ENCODE results near the gene HOXD11.

HOXD11 gene

DNA sequence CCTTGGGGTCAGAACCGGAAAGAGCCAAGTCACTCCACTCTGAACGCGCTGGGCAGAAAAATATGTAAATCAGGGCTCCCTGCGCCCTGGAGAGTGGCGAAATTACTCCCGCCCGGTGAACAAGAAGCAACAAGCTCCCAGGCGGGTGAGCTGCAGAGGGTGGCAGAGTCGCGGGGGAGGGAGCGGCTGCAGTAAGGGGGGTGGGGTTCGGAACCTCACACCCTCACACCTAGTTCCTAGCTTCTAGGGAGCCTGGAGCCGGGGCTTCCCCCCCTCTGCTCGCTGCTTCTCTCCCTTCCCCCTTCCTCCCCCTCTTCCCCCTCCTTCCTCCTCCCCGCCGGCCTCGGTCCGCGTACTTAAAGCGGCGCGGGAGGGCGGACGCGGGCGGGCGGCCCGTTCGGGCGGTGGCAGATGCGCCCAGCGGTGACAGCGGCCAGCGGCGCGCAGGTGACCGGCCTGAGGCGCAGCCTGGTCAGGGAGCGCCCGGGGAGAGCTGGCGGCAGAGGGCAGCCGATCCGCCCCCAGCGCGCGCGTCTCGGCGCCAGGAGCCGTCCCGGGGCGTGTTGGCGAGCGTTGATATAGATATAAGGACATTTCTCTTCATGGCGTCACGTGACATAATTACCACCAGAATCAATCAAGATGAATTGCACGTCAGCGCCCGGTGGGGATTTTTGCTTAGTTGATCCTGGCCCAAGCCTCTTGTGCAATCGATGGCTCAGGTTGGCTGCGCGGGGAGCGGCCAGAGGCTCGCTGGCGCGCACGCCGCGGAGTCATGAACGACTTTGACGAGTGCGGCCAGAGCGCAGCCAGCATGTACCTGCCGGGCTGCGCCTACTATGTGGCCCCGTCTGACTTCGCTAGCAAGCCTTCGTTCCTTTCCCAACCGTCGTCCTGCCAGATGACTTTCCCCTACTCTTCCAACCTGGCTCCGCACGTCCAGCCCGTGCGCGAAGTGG, at the start of gene HOXD11:
HOXD11 (plus strand) TSS at position 700 of the 959 bp plus-strand sequence; CDS start at position 776, 76 bp downstream.
- no peak for DNase-seq

DNA sequence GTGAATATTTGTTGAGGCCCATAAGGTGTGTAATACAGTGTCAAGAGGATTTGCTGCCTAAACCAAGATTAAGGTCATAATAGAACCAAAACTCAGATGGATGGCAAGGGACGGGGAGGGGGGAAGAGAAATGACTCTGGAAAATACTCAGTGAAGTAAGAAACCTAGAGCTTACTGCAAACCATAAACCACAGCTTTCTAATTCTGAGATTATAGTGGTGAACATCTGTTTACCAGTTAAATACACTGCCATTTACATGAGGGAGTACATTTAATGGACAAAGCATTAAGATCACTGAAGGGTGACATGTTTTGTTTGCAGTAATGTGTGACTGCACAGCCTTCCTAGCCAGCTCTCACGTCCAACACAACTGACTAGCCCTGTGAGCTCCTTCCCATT, 43.1 kb upstream of the HOXD11 start:
- no peak for DNase-seq

DNA sequence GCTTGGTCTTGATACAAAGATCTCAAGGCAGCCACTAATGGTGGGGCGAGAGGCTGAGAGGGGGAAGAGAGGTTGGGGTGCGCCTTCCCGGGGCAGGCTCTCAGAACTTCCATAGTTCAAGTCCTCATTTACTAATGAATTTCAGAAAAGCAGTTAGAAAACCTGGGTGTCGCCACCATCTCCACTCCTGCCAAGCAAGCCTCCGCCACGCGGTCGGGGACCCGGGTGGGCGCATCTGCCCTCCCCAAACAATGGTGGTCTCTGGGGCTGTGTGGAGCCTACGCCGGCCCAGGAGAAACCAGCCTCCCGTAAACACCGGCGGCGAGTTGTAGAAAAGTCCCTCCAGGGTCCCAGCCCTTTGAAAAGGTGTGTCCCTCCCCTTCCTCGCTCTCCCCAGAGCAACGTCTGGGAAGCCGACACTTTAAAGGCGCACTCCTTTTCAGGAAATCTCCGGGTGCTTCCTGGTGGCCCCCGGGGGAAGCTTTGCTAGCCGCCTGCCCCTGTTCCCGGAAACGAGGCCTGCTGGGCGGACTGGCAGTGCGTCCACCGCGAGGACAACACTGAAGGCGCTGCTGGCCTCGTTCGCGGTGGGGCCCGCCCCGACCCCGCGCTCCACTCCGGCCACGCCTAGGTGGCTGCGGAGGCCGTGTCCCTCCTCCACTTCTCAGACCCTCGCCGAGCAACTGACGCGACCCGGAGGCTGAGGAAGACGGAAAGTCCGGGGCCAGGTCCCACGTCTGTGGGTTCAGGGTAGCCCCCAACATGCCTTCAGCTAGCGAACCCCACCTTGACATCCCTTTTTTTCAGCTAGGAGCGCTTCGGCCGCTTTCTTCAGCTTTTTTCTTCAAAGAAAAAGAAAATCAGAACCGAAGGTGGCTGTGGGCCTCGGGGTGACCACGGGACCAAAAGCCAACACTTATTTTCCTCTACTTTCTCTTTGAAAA, 40.2 kb upstream of the HOXD11 start:
- DNase-seq = no peak

DNA sequence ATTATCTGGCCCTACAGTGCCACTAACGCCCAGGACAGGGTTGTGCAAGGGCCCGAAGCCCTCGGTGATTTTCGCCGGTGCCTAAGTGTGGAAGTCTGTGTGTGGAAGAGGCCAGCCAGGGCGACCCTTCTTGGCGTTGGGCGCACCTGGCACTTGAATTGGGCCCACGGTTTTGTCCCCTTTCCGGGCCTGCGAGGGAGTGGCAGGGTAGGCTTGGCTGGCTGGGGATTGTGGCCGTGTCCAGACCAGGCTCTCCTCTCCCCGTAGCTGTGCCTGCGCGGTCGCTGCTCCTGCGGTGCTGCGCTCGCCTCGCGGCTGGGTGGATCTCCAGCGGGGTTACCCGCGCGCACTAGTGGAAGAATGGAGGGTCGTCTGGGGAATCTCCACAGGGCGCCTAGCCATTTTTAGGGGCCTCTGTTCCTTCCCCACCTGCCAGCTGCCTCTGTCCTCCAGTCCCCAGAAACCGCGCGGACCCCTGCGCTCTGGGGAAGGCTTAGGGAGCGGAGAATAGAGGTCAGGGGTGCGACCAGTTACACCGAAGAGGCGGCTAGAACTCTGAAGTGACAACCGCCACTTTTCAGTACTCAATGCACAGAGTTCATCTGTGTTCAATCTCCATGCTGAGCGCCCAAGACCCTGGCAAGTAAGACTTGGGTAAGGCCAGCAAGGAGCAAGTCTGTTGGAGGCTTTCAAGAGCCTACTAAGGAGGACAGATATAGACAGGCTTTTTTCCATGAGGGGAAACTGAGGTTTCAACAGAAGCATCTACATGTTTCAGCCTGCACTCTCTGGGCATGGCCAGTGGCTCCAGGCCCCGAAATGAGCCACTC, 39.3 kb upstream of the HOXD11 start:
- no peak for DNase-seq

DNA sequence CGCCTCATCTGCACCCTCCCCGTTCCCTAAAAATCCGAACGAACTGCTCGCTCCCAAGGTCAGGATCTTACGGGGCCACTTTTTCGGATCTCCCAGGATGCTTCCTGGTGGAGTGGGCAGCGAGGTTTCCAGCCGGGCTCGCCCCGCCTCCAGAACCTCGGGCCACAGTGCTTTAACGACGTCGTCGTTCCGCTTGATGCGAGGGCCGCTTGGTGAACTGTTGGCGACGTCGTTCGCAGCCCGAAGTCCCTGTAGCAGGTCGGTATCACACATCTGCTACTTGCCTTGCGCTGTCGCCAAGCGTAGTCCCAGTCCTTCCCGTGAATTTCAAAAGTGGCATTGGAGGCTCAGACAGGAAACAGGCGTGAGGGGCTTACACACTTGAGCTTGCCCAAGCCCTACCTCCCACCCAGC, 38.7 kb upstream of the HOXD11 start:
- no peak for DNase-seq

DNA sequence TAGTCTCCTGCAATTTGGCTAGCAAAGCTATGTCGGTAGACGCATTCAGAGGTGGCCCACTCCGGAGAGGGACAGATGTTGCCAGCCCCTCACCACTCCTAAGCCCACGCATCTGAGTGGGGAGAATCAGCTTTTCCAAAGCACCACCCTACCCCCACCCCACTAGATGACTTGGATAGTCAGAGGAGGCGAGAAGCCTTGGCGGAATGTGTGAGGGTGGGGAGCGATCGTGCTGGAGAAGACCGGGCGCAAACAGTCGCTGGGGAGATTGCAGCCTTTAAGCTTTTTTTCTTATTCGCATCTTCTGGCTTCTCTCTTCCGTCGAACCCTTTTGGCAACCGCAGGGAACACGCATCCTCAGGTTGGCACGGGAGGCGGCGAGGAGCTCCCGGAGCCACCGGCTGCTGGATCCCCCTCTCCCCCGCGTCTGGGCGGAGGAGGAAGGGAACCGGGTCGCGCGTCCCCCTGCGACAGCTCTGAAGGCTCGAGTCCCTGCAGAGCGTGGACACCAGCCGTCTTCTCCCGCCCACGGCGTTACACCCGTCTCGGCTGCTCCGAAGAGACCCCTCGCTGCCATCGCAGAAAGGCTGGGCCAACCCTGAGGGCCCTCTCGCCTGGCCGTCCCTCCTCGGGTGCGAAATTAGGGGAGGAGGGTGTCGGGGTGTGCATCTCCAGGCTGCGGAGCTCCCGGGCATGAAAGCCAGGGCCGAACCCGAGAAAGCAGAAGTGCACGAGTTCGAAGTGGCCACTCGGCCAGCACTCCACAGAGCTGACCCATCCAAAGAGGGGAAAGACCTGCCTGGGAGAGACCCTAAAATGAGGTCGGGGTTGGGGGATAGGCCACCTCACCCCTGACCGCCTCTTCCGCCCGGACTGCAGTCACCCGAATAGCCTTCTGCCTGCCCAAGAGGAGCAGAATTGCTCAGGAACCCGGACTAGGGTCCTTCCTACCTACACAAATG, 35.5 kb upstream of the HOXD11 start:
- DNase-seq = no peak

DNA sequence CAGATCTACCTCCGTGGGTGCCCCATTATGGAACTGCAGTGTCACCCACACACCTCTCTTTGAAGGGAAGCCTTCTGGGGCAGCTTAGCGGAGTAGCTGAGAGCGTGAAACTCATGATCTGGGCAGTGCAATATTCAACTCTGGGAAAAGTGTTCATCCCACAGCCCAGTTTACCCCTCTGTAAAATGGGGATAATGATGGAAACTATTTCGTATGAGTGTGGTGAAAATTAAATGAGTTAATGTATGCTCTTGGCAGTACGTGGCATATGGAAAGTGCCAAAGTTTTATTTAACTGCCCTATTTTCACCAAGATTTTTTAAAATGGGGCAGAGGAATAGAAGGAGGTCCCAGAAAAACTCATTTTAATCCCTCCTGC, 34.8 kb upstream of the HOXD11 start:
- DNase-seq = no peak

DNA sequence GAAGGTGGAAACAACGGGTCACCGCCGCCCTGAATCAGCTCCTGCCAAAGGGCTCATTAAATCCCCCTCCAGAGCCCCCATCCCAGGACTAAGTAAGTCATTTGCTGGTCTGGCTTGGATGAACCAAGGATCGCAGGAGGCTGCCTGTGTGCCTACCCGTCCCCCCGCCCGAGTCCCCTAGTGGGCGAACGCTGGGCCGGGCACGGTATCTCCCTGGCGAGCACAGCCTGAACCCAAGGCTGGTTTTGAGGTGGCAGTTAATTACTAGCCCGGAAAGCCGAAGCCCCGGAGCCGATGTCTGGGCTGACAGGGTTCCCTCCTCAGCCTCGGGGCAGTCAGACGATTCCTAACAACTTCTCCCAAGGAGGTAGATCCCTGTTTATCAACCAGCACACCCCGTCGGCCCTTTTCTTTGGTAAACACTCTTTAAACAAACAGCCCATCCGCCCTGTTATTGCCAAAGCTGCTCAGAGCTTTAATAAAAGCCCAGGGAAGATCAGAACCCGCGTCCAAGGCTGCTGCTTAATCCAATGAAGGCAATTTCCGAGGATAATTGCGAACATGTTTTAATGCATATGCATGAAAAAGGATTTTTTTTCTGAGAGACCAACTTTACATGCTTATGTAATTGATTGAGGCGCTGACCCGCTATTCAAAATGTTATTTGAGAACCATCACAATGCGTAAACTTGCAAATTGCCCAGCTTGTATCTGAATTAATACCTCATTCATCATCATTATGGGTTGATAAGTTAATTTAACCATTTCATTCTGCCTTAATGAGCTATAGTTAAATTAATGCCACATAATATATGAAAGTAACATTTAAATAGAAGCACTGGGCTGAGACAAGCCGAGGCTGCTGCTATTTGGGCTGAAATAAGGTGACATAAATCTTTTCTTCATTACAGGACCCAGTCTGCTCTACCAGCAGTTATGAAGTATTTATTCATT, 33.9 kb upstream of the HOXD11 start:
- DNase-seq = no peak

DNA sequence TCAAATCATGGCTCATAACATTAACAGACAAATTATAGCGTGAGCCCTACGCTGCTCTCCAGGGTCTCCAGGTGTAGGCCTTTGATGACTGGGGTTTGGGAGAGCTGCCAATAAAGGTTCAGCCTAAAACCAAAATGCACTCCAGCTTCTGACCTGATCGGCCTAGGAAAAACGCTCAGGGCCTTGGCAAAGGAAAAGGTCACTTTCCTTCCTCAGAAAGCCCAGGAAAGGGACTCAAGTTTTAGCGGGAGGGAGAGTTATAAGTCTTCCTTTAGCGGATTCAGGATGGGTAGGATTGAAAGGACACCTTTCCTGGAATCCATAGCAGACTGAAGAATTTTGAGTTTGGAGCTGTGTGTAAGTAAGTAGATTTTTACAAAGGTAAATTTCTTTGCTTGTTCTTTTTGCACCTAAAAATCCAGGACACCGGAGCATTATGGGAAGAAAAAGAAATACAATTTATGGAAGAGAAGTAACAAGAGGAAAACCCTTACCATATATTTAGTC, 32.1 kb upstream of the HOXD11 start:
- no peak for DNase-seq

DNA sequence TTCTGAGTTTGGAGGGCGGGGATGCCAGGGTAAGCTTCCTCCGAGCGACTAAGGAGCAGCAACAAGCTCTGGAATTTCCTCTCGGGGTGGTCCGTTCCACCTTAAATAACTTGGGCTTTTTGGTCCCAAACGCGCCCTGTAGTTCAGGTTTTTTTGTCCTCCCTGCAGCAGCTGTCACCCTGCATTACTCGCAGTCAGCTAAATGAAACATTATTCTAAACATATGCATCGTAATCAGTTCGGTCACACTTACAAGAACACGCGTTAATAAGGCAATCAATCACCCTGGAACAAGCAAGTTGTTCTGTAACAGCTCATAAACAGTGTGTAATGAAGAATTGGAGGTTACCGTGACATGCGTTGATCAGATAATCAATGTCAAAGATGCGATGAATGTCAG, 31.6 kb upstream of the HOXD11 start:
- no peak for DNase-seq

DNA sequence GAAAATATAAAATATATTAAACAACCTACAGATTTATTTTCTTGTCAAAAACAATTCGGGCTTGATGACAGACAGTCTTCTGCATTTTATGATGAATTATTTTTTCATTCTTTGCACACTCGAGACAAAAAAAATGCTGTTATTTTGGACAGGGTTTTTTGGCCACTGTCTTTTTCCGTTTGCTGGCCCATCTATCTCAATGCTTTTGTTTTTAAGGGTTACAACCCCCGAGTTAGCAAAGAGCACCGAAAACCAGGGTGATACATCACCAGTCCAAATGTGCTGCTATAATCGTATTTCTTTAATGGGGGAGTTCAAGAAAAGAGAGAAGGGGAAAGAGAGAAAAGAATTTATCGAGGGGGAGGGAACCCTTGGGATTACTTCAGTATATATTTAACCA, 31.0 kb upstream of the HOXD11 start:
- DNase-seq = no peak

DNA sequence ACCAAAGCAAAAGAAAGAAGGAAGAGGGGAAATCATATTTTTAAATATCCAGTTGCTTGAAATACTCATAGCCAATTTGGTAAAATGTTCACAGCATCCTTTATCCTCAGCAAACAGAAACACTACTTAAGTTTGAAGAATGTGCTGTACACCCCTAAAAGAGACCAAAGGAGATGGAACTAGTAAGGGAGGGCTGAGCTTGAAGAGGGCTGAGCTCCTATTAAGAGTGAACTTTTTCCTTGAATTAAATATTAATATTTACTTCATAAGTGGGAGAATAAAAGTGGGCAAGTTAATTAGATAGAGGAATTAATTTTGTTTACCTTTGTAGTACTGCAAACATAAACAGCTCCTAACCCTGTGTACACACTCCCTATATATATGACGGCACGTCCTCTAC, 30.3 kb upstream of the HOXD11 start:
- DNase-seq = no peak

DNA sequence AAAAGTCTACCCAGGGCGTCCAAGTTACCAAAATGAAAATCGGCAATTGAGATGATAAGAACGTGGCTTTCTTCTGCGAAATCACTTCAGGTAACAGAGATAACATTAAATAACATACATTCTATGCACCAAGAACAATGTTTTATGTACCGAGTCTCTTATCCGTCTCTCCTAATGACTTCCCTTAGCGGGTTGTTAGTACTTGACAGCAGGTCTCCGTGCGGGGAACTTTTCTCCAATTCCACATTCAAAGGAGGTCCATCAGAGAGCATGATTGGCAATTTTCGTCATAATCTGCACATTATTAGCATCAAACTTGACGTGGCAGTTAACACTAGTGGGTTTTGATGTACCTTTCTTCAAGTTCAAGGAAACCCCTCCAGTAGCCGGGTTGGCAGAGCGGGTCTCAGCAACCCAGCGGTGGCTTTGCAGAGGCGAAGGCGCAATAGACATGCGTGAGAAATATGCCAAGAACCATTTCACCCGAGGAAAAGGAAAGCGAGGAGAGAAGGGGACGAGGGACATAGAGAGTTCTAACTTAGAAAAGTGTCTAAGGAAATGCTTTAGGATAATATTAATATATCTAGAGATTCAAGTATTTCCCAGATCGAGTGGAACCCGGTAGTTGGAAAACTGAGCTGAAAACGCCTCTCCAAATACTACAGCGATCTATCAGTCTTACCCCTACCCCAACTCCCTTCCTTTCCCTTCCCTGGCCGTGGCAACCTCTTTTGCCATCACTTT, 28.4 kb upstream of the HOXD11 start:
- DNase-seq = no peak

DNA sequence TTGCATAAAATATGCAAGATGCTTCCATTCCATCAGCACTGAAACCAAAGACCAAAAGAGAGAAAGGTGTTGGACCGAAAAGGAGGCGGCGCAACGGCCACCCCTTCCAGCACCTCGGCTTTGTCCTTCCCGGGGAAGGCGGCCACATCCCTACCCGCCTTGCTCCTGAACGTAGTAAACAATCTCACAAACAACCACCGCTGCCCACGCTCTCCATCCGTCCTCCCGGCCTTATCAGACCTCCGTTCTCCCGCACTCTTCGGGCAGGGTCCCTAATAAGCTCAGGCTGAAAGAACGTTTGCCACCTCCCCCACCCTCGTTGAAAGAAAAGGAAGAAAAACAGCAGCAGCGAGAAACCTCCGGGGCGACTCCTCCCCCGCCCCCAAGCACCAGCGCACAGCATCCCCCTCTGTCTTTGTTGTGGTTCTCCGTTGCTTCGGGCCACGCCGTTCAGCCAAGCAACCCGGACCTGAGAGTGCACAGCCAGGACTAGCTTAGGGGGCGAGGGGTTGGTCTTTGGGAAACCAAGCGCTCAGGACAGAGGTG, 27.7 kb upstream of the HOXD11 start:
- DNase-seq = no peak

DNA sequence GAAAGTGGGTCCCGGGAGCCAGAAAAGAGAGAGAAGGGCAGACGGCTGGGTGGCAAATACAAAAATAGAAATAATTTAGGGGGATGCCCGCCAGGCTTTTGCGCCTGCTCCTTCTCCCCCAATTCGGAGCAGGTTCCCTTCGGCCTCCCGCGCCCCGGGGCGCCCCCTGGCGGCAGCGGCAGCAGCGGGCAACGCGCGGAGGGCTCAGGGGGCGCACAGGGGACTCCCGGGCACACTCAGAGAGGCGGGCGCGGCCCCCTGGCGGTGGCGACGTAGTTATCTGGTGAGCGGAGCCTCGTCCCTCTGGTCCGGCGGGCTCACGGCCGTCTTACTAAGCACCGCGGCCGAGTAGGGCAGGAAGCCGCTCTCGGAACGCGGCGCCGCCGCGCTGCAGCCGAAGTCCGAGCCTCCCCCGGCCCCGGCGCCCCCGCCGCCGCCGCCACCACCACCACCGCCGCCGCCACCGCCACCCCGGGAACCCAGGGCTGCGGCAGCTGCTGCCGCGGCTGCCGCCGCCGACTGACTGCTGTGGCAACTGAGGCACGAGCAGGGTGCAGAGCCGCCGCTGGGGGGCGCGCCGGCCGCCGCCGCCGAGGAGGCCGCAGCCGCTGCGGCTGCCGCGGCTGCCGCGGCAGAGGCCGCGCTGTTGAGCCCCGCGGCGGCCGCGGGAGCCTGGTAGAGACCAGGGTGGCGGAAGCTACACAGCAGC, 27.1 kb upstream of the HOXD11 start:
- peak; percentile 78 for DNase-seq

DNA sequence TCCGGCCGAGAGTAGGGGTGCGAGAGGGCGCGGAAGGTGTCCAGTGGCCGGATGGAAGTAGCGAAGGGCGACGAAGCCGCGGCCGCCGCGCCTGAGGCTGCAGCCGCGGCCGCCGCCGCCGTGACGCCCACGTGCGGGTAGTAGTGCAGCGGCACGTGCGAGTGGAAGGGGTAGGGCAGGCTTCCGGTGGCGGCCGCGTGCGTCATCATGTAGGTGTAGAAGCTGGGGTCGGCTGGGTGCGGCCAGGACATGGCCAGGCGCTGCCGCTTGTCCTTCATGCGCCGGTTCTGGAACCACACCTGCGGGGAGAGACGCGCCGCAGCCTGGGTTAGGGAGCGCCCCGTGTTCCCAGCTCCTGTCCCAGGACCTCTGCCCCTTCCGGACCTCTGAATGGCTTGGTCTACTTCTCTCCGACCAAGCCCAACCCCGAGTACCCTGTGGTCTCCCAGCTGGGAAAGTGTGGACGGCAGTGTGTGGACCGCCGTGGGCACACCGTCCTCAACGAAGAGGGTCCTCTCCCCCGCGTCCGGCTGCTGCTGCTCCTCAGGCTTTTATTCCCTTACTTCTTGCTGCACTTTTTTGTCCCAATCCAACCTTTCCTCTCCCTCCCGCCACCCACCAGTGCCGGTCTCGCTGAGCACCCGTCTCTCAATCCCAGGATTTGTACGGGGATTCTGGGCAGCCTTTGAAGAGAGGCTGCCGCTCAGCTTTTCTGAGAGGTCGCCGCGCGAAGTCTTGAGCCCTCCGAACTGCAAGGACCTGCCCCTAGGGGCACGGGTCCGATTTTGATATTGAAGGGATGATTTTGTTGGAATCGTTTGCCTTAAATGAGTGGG, 26.3 kb upstream of the HOXD11 start:
- DNase-seq = no peak

DNA sequence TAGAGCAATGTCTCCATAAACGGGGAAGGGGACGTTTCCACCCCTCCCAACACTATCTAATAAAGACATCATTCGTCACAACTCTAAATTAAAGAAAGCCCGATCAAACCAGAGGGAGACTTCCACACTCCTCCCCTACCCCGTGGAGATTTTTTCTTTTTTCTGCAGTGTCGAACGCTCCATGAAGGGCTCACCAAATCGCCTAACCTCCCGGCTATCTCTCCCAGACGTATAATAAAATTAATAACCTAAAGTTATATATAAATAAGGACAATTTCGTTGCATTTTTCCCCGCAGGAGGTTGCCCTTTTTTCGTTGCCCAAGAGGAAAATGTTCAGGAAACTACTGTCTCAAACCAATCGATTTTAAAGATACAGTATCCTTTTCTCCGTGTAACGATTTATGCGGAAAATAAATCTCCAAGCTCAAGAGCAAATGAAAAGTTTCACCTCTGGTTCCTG, 25.7 kb upstream of the HOXD11 start:
- no peak for DNase-seq
